ENCODE measurements around the gene LDLRAD3.

DNA sequence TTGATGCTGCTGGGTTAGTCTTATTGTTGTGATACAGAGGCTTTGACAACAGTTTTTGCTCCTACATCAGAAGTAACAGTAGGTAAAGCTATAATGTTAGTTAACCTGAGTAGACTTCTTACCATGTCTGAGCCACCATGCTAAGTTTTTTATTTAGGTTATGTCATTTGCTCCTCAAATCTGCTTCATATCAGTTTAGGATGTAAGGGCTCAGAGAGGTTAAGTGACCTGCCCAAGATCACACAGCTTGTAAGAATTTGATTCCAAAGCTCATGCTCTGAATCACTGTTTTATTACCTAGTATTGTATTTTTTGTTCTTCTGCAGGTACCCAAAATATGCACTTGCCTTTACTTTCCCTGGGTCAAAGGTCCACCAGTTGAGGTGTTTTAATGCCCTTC lies 183.7 kb downstream of the LDLRAD3 start:
- no peak for TF ChIP-seq POLR2A (IDR thresholded peaks at IDR 0.05)
- no peak for TF ChIP-seq EP300 (IDR thresholded peaks at IDR 0.05)
